ENCODE data around the gene LTBP4. TPM values are rescaled to one million over a fixed set of nuclear protein-coding genes. Genes with fewer than 3 reads are reported as not detected.

Gene LTBP4
- total RNA-seq, 4 donors from 2014 or later = 43.5 to 249 (median 65.5) TPM

Other genes with a start within 250 kb of the LTBP4 start
- gene HIPK4, start 211.2 kb upstream of the LTBP4 start, total RNA-seq = under 1 TPM in 1 of 4 donors, not detected in 3; 0.19 TPM
- gene PRX, start 188.0 kb upstream of the LTBP4 start, total RNA-seq = 1 to 10 TPM in 3 of 4 donors, under 1 TPM in 1; 0.70 to 6.1 (median 2.4) TPM
- 10 to 100 TPM; 10.2 to 24.9 (median 16.2) TPM for gene SERTAD1, start 175.4 kb upstream of the LTBP4 start, total RNA-seq
- gene SERTAD3, start 157.0 kb upstream of the LTBP4 start, total RNA-seq = 10 to 100 TPM in 3 of 4 donors, 1 to 10 TPM in 1; 8.9 to 17.4 (median 12.0) TPM
- gene BLVRB, start 135.6 kb upstream of the LTBP4 start, total RNA-seq = 100 to 1,000 TPM; 177 to 283 (median 236) TPM
- gene SPTBN4, start 134.4 kb upstream of the LTBP4 start, total RNA-seq = 1 to 10 TPM in 2 of 4 donors, under 1 TPM in 2; 0.08 to 2.0 (median 1.2) TPM
- 10 to 100 TPM; 42.3 to 77.9 (median 49.8) TPM for gene SHKBP1, start 24.5 kb upstream of the LTBP4 start, total RNA-seq
- gene NUMBL, start 89.3 kb downstream of the LTBP4 start, total RNA-seq = 10 to 100 TPM; 11.2 to 20.8 (median 15.8) TPM
- 10 to 100 TPM; 19.3 to 64.1 (median 33.3) TPM for gene COQ8B, start 115.5 kb downstream of the LTBP4 start, total RNA-seq
- 100 to 1,000 TPM in 2 of 4 donors, 10 to 100 TPM in 2; 58.5 to 127 (median 95.7) TPM for gene ITPKC, start 115.7 kb downstream of the LTBP4 start, total RNA-seq
- 1 to 10 TPM; 2.1 to 2.8 (median 2.4) TPM for gene ACTMAP, start 149.1 kb downstream of the LTBP4 start, total RNA-seq
- 10 to 100 TPM; 45.0 to 79.5 (median 51.0) TPM for gene SNRPA, start 149.8 kb downstream of the LTBP4 start, total RNA-seq
- gene MIA, start 174.2 kb downstream of the LTBP4 start, total RNA-seq = 1 to 10 TPM in 1 of 4 donors, not detected in 3; 3.7 TPM
- gene RAB4B, start 176.9 kb downstream of the LTBP4 start, total RNA-seq = 10 to 100 TPM; 15.2 to 37.0 (median 20.5) TPM
- 10 to 100 TPM; 30.3 to 50.9 (median 33.0) TPM for gene EGLN2, start 197.8 kb downstream of the LTBP4 start, total RNA-seq
- gene CYP2A6, start 249.1 kb downstream of the LTBP4 start, total RNA-seq = not detected